CD4-positive, alpha-beta T cell treated with Interleukin-1 beta for 1 hour (primary cell): ENCODE measurements around the gene TAF11L12.
"Not testable (repeated sequence)": the region's sequence is repeated elsewhere in the genome, so short reads cannot be mapped to it uniquely, and the experiment has no call there.

ENCODE experiments used
- DNase-seq, 2 donors: peaks; one replicate each; pipeline ENCODE4 v3.0.0-alpha.2; 2020 to 2022

The TAF11L12 gene

DNA sequence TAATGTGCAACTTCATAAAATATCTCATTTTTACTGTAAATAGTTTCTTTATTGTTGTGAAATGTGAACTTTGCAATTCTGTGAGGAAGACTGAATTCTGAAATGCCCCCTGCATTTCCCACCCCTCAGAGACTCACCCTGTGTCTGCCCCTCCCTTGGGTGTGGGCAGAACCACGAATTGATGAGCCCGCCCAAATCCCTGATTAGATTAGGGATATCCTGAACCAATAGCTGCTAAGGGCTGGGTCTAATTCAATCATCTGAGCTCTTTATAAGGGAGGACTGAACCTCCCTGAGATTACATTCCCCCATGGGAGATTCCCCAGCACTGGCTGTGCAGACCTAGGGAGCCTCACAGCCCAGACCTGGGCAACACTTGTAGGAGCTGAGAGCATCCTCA, at the start of gene TAF11L12:
Gene TAF11L12 (plus strand): TSS at position 301 of the 400 bp plus-strand sequence.
- DNase-seq: not testable (repeated sequence)

DNA sequence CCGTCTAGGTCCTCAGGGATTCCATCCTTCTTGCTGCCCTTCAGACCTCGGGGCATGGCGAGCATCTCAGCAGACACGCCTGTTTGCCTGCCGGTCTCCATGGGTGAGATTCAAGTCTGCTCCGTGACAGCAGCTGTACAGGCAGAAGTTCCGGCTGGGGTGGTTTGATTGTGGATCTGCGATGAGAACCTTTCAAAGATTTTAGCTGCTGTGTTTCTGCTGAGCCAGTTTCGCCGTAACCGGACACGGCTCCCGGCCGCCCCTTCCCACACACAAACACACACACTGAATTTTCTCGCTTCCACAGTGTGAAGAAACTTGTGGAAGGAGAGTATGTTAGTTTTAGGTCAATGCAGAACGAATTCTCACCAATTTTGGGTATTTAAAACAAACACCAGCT, 24.5 kb upstream of the TAF11L12 start, which contains the start of gene TAF11L7:
Gene TAF11L7 (minus strand): TSS at position 101 of the 400 bp plus-strand sequence.
- not testable (repeated sequence) for DNase-seq

DNA sequence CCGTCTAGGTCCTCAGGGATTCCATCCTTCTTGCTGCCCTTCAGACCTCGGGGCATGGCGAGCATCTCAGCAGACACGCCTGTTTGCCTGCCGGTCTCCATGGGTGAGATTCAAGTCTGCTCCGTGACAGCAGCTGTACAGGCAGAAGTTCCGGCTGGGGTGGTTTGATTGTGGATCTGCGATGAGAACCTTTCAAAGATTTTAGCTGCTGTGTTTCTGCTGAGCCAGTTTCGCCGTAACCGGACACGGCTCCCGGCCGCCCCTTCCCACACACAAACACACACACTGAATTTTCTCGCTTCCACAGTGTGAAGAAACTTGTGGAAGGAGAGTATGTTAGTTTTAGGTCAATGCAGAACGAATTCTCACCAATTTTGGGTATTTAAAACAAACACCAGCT, 19.3 kb upstream of the TAF11L12 start, which contains the start of gene TAF11L8:
Gene TAF11L8 (minus strand): TSS at position 101 of the 400 bp plus-strand sequence.
- not testable (repeated sequence) for DNase-seq

DNA sequence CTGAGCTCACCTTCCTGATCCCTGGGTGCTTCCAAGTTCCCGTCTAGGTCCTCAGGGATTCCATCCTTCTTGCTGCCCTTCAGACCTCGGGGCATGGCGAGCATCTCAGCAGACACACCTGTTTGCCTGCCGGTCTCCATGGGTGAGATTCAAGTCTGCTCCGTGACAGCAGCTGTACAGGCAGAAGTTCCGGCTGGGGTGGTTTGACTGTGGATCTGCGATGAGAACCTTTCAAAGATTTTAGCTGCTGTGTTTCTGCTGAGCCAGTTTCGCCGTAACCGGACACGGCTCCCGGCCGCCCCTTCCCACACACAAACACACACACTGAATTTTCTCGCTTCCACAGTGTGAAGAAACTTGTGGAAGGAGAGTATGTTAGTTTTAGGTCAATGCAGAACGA, 15.9 kb upstream of the TAF11L12 start, which contains the start of gene TAF11L9:
Gene TAF11L9 (minus strand): TSS at position 140 of the 400 bp plus-strand sequence.
- DNase-seq: not testable (repeated sequence)

DNA sequence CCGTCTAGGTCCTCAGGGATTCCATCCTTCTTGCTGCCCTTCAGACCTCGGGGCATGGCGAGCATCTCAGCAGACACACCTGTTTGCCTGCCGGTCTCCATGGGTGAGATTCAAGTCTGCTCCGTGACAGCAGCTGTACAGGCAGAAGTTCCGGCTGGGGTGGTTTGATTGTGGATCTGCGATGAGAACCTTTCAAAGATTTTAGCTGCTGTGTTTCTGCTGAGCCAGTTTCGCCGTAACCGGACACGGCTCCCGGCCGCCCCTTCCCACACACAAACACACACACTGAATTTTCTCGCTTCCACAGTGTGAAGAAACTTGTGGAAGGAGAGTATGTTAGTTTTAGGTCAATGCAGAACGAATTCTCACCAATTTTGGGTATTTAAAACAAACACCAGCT, 12.5 kb upstream of the TAF11L12 start, which contains the start of gene TAF11L10:
Gene TAF11L10 (minus strand): TSS at position 101 of the 400 bp plus-strand sequence.
- not testable (repeated sequence) for DNase-seq

DNA sequence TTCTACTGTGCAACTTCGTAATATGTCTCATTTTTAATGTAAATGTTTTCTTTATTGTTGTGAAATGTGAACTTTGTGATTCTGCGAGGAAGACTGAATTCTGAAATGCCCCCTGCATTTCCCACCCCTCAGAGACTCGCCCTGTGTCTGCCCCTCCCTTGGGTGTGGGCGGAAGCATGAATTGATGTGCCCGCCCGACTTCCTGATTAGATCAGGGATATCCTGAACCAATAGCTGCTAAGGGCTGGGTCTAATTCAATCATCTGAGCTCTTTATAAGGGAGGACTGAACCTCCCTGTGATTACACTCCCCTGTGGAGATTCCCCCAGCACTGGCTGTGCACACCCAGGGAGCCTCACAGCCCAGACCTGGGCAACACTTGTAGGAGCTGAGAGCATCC, 6.3 kb upstream of the TAF11L12 start, which contains the start of gene TAF11L11:
Gene TAF11L11 (plus strand): TSS at position 304 of the 400 bp plus-strand sequence.
- DNase-seq: not testable (repeated sequence)

DNA sequence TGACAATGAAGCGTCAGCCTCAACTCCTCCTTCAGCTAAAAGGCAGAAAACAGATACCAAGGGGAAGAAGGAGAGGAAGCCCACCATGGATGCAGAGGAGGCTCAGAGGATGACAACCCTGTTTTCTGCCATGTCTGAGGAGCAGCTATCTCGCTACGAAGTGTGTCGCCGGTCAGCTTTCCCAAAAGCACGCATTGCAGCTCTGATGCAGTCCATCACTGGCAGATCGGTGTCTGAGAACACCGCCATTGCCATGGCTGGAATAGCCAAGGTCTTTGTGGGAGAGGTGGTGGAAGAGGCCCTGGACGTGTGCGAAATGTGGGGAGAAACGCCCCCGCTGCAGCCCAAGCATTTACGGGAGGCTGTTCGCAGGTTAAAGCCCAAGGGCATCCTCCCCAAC, 5.2 kb upstream of the TAF11L12 start:
- DNase-seq: no peak

DNA sequence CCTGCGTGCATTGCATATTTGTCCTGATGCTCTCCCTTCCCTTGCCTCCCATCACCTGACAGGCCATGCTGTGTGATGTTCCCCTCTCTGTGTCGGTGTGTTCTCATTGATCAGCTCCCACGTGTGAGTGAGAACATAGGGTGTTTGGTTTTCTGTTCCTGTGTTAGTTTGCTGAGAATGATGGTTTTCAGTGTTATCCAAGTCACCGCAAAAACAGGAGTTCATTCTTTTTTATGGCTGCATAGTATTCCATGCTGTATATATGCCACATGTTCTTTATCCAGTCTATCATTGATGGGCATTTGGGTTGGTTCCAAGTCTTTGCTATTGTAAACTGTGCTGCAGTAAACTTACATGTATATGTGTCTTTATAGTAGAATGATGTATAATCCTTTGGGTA, 2.7 kb upstream of the TAF11L12 start:
- DNase-seq: not testable (repeated sequence)

DNA sequence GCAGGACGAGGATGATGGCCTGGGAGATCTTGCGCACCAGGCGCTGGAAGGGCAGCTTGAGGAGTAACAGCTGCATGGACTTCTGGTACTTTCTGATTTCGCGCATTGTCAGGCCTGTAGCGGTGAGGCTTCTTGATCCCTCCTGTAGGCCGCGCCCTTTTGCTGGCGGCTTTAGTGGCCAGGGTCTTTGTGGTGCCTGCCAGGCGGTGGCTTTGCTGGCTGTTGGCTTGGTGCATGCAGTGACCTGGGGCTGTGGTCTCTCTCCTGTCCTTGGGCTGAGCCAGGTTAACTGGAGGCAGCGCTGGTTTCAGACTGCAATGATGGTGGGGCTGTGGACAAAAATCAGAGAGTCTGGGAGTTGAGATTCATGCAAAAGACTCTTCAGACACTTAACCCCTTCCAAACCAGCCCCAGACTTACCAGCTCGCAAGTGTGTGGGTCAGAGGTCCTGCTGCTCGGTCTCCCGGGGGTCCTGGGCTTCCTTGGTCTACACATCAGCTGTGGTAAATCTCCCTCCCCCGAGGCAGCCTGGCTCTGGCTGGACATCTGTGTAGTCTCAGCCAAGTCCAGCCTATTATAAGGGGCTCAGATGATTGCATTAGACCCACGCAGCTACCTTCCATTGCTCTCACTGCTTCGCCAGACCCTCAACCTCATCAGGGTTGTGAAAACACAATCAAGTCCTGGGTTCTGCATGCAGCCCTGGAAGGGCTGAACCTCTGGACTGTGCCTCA, 4.8 kb downstream of the TAF11L12 start:
- DNase-seq: no peak

DNA sequence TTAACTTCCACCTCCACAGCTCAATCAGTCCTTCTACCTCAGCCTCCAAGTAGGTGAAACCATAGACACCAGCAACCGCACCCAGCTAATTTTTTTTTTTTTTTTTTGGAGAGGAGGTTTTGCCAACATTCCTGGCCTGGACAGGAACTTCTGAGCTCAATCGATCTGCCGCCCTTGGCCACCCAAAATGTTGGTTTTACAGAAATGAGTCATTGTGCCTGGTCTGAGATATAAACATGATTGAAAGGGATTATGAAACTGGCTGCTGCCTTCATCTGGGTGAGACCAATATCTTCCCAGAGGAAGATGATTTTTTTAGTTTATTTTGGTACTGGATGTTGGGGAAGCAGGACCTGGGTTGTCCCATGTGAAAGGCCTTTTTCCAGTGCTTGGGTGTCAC, 9.2 kb downstream of the TAF11L12 start:
- no peak for DNase-seq

DNA sequence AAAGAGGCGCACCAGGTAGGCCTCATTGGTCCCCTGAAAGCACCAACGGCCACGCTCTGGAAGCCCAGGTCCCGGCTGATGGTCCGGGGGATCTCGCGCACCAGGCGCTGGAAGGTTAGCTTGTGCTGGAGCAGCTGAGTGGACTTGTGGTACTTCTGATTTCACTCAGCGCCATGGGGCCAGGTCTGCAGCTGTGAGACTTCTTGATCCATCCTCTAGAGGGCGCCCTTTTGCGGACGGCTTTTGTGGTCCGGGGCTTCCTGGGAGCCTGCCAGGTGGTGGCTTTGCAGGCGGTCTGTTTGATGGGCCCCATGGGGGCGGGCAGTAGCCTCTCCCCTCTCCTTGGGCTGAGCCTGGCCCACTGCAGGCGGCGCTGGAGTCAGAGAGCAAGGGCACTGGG, 10.4 kb downstream of the TAF11L12 start:
- DNase-seq: no peak

DNA sequence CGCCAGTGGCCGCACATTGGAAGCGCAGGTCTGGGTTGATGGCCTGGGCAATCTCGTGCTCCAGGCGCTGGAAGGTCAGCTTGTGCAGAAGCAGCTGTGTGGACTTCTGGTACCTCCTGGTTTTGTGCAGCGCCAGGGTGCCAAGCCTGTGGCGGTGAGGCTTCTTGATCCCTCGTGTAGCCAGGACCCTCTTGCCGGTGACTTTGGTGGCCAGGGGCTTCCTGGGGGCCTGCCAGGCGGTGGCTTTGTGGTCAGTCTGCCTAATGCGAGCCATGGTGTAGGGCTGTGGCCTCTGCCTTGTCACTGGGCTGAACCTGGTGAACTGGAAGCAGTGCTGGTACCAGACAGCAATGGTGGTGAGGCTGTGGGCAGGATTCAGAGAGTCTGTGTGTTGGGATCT, 15.5 kb downstream of the TAF11L12 start:
- DNase-seq: no peak

DNA sequence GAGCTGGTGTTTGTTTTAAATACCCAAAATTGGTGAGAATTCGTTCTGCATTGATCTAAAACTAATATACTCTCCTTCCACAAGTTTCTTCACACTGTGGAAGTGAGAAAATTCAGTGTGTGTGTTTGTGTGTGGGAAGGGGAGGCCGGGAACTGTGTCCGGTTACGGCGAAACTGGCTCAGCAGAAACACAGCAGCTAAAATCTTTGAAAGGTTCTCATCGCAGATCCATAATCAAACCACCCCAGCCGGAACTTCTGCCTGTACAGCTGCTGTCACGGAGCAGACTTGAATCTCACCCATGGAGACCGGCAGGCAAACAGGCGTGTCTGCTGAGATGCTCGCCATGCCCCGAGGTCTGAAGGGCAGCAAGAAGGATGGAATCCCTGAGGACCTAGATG, 21.6 kb downstream of the TAF11L12 start, which contains the start of gene TAF11L13:
Gene TAF11L13 (plus strand): TSS at position 301 of the 400 bp plus-strand sequence.
- not testable (repeated sequence) for DNase-seq

DNA sequence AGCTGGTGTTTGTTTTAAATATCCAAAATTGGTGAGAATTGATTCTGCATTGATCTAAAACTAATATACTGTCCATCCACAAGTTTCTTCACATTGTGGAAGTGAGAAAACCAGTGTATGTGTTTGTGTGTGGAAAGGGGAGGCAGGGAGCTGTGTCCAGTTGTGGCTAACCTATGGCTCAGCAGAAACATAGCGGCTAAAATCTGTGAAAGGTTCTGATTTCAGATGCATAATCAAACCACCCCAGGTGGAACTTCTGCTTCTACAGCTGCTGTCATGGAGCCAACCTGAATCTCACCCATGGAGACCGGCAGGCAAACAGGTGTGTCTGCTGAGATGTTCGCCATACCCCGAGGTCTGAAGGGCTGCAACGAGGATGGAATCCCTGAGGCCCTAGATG, 24.0 kb downstream of the TAF11L12 start, which contains the start of gene TAF11L14:
Gene TAF11L14 (plus strand): TSS at position 301 of the 400 bp plus-strand sequence.
- DNase-seq: no peak

DNA sequence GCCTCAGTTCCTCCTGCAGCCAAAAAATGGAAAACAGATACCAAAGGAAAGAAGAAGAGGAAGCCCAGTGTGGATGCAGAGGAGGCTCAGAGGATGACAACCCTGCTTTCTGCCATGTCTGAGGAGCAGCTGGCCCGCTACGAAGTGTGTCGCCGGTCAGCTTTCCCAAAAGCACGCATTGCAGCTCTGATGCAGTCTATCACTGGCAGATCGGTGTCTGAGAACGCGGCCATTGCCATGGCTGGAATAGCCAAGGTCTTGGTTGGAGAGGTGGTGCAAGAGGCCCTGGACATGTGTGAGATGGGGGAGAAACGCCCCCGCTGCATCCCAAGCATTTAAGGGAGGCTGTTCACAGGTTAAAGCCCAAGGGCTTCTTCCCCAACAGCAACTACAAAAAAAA, 39.0 kb downstream of the TAF11L12 start:
- DNase-seq: not testable (repeated sequence)

DNA sequence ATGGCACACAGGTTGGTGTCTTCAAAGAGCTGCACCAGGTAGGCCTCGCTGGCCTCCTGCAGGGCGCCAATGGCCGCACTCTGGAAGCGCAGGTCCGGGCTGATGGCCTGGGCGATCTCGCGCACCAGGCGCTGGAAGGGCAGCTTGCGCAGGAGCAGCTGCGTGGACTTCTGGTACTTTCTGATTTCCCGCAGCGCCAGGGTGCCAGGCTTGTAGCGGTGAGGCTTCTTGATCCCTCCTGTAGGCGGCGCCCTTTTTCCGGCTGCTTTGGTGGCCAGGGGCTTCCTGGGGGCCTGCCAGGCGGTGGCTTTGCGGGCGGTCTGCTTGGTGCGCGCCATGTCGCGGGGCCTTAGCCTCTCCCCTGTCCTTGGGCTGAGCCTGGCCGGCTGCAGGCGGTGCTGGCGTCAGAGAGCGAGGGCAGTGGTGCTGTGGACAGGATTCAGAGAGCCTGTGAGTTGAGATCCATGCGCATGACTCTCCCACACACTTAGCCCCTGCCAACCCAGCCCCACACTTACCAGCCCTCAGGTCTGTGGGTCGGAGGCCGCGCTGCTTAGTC, 45.1 kb downstream of the TAF11L12 start:
- not testable (repeated sequence) for DNase-seq

DNA sequence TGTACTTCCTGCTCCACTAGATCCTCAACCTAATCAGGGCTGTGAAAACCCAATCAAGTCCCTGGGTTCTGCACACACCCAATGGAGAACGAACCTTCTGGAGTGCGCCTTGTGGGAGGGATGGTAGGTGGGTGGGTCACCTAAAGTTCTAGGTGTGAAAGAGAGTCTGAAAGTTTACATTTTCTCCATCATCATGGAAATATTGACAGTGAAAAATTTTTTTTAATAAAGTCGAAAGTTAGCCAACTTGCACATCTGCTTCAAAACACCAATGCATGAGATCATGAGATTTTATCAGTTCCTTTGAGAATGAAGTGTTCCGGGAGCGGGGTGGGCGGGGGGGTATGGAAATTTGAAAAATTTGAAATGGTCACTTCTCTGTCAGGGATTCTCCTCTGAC, 45.7 kb downstream of the TAF11L12 start:
- DNase-seq: no peak
